SK-N-SH (cell line): Measurements from ENCODE around the gene METTL9.
"Not testable (repeated sequence)": the region's sequence is repeated elsewhere in the genome, so short reads cannot be mapped to it uniquely, and the experiment has no call there.

Experiments used
- CHD2 ChIP-seq: fragments of 150-350 bp; IDR thresholded peaks from 2 replicates; pipeline ENCODE4 v1.6.1; 2018; ENCODE audit warnings: low read length; ENCODE audit not compliant: partially characterized antibody
- ELF1 ChIP-seq: IDR thresholded peaks from 2 replicates; pipeline ENCODE4 v1.4.0; 2012
- EP300 ChIP-seq, 2 experiments: IDR thresholded peaks; 2 replicates each; pipeline versions ENCODE4 v1.4.0 to v1.6.1; 2012; ENCODE audit warnings: borderline replicate concordance in 1 of 2, low read depth in 1 of 2, low read length in 1 of 2
- JUND ChIP-seq: IDR thresholded peaks from 2 replicates; pipeline ENCODE4 v1.4.0; 2012
- POLR2AphosphoS5 ChIP-seq: IDR thresholded peaks from 2 replicates; pipeline ENCODE4 v1.6.1; 2012; ENCODE audit warnings: low read depth, low read length
- RAD21 ChIP-seq: IDR thresholded peaks from 2 replicates; pipeline ENCODE4 v1.6.1; 2012; ENCODE audit warnings: mild to moderate bottlenecking, low read length
- REST ChIP-seq: IDR thresholded peaks from 2 replicates; pipeline ENCODE4 v1.6.1; 2012; ENCODE audit warnings: mild to moderate bottlenecking, low read depth, low read length, moderate library complexity
- RXRA ChIP-seq: IDR thresholded peaks from 2 replicates; pipeline ENCODE4 v1.4.0; 2012; ENCODE audit warnings: low read depth, mild to moderate bottlenecking, borderline replicate concordance
- TAF1 ChIP-seq: IDR thresholded peaks from 2 replicates; pipeline ENCODE4 v1.6.1; 2012; ENCODE audit warnings: low read depth, mild to moderate bottlenecking, low read length, moderate library complexity, borderline replicate concordance
- TEAD4 ChIP-seq: IDR thresholded peaks from 2 replicates; pipeline ENCODE4 v1.4.0; 2012; ENCODE audit warnings: mild to moderate bottlenecking, borderline replicate concordance; ENCODE audit not compliant: insufficient read depth
- TF ChIP-seq, protein P1 (sequence below): fragments of 200-600 bp; sonication (generic); IDR thresholded peaks from 2 replicates; pipeline ENCODE4 v1.6.1; 2017; ENCODE audit warnings: antibody characterized with exemption, mild to moderate bottlenecking, moderate library complexity
- TF ChIP-seq, protein P2 (sequence below): IDR thresholded peaks from 2 replicates; pipeline ENCODE4 v1.4.0; 2012; ENCODE audit warnings: low read depth, borderline replicate concordance

- not testable (repeated sequence) for TF ChIP-seq POLR2AphosphoS5; EP300 (IDR thresholded peaks at IDR 0.05; ENCODE audit: borderline replicate concordance in 1 of 2, low read depth in 1 of 2, low read length in 1 of 2); JUND; TEAD4; TAF1; REST; ELF1; RXRA; CHD2; RAD21
- TF ChIP-seq, protein P1, sequence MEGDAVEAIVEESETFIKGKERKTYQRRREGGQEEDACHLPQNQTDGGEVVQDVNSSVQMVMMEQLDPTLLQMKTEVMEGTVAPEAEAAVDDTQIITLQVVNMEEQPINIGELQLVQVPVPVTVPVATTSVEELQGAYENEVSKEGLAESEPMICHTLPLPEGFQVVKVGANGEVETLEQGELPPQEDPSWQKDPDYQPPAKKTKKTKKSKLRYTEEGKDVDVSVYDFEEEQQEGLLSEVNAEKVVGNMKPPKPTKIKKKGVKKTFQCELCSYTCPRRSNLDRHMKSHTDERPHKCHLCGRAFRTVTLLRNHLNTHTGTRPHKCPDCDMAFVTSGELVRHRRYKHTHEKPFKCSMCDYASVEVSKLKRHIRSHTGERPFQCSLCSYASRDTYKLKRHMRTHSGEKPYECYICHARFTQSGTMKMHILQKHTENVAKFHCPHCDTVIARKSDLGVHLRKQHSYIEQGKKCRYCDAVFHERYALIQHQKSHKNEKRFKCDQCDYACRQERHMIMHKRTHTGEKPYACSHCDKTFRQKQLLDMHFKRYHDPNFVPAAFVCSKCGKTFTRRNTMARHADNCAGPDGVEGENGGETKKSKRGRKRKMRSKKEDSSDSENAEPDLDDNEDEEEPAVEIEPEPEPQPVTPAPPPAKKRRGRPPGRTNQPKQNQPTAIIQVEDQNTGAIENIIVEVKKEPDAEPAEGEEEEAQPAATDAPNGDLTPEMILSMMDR = not testable (repeated sequence)
- TF ChIP-seq, protein P2, sequence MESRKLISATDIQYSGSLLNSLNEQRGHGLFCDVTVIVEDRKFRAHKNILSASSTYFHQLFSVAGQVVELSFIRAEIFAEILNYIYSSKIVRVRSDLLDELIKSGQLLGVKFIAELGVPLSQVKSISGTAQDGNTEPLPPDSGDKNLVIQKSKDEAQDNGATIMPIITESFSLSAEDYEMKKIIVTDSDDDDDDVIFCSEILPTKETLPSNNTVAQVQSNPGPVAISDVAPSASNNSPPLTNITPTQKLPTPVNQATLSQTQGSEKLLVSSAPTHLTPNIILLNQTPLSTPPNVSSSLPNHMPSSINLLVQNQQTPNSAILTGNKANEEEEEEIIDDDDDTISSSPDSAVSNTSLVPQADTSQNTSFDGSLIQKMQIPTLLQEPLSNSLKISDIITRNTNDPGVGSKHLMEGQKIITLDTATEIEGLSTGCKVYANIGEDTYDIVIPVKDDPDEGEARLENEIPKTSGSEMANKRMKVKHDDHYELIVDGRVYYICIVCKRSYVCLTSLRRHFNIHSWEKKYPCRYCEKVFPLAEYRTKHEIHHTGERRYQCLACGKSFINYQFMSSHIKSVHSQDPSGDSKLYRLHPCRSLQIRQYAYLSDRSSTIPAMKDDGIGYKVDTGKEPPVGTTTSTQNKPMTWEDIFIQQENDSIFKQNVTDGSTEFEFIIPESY = not testable (repeated sequence)
Observed at GRCh38 chr16:21630866-21631265, 31.5 kb downstream of the METTL9 start.
